ENCODE measurements around the gene PEAR1.
"Not testable (repeated sequence)": the region's sequence is repeated elsewhere in the genome, so short reads cannot be mapped to it uniquely, and the experiment has no call there.

The PEAR1 gene

GRCh38 chr1:156922986-156923669, 29.6 kb downstream of the PEAR1 start:
- H3K36me3 Mint-ChIP-seq (ENCODE audit: low read depth): peaks cover 9% of the 10 kb centered on the region
- H3K4me1 Mint-ChIP-seq: peaks cover 16% of the 10 kb centered on the region
- TF ChIP-seq, protein P1, sequence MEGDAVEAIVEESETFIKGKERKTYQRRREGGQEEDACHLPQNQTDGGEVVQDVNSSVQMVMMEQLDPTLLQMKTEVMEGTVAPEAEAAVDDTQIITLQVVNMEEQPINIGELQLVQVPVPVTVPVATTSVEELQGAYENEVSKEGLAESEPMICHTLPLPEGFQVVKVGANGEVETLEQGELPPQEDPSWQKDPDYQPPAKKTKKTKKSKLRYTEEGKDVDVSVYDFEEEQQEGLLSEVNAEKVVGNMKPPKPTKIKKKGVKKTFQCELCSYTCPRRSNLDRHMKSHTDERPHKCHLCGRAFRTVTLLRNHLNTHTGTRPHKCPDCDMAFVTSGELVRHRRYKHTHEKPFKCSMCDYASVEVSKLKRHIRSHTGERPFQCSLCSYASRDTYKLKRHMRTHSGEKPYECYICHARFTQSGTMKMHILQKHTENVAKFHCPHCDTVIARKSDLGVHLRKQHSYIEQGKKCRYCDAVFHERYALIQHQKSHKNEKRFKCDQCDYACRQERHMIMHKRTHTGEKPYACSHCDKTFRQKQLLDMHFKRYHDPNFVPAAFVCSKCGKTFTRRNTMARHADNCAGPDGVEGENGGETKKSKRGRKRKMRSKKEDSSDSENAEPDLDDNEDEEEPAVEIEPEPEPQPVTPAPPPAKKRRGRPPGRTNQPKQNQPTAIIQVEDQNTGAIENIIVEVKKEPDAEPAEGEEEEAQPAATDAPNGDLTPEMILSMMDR (IDR thresholded peaks at IDR 0.05): no peak
- peak overlapping the region; percentile 75 for H3K4me3 Mint-ChIP-seq
- no peak for DNase-seq
- no peak overlapping the region for H3K27ac Mint-ChIP-seq
- peaks cover 15% of the 10 kb centered on the region for H3K9me3 Mint-ChIP-seq
- H3K27me3 Mint-ChIP-seq (ENCODE audit: low read depth, poor library complexity): peaks cover 100% of the 10 kb centered on the region

DNA sequence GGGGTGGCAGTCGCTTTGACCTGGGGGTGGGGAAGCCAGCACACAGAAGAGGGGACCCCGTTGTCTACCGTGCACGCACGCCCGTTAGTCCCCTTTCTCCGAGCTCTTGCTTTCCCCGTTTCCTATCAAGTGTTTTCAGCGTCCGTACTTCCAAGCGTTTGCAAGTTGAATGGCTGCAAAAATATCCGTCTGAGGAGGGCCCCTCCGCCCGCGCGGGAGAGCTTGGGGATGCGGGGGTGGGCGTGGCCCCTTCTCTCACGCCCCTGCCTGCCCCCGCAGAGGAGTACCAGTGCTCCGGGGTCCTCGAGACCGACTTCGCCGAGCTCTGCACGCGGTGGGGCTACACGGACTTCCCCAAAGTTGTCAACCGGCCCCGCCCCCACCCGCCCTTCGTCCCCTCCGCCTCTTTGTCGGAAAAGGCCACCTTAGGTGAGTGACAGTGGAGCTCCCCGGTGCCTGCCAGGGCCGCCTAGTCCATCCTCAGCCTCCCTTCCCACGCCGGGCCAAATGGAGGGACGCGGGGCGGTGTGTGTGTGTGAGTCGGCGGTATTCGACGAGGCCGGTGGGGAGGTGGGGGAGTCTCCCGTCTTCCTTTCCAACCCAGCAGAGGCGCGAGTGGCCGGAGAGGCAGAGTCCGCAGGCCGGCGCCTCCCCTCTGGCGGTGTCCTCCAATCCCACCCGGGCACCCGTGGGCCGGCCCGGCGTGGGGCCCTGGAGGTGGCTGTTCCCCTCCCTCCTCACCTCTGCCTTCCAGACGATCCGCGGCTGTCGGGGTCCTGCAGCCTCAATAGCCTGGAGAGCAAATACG, 30.4 kb downstream of the PEAR1 start:
- TF ChIP-seq, protein P1 (IDR thresholded peaks at IDR 0.05): no peak
- peak; percentile 58 for DNase-seq
- peak overlapping the region; percentile 75 for H3K4me3 Mint-ChIP-seq

DNA sequence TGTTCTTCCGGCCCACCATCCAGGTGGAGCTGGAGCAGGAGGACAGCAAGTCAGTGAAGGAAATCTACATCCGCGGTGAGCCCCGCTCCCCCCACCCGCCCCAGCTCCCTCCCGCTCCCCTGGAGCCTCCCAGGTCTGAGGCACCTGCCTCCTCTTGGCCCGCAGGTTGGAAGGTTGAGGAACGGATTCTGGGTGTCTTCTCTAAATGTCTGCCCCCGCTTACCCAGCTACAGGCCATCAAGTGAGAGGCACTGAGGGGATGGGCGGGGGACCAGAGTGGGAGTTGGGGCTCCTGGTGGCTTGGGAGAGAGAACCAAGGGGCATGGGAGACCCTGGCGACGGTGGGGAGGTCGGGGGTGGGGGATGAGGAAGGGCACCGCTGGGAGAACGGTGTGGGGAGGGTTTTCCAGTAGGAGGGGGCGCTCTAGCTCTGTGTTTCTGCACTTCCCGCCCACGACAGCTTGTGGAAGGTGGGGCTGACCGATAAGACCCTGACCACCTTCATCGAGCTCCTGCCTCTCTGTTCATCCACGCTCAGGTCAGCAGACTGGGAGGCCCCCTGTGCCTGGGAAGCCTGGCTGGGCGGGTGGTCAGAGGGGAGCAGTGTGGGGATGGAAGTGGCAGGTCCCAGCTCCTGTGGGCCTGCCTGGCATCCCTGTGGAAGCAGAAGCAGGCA, 31.1 kb downstream of the PEAR1 start:
- Mint-ChIP-seq H3K9me3 (peaks cover 5% of the 10 kb centered on the region), H3K27ac (no peak overlapping the region), H3K4me1 (peaks cover 19% of the 10 kb centered on the region), H3K36me3 (ENCODE audit: low read depth) (no peaks in the 10 kb centered on the region), H3K4me3 (peak overlapping the region; percentile 41), H3K27me3 (ENCODE audit: low read depth, poor library complexity) (peaks cover 100% of the 10 kb centered on the region)
- no peak for DNase-seq
- TF ChIP-seq, protein P1 (IDR thresholded peaks at IDR 0.05): no peak

More for the DNA sequence above, 30.4 kb downstream of the PEAR1 start:
- no peak overlapping the region for H3K27ac Mint-ChIP-seq
- peaks cover 3% of the 10 kb centered on the region for H3K36me3 Mint-ChIP-seq (ENCODE audit: low read depth)
- peaks cover 100% of the 10 kb centered on the region for H3K27me3 Mint-ChIP-seq (ENCODE audit: low read depth, poor library complexity)
- H3K9me3 Mint-ChIP-seq: peaks cover 8% of the 10 kb centered on the region
- peaks cover 19% of the 10 kb centered on the region for H3K4me1 Mint-ChIP-seq

GRCh38 chr1:156925154-156926010, 31.9 kb downstream of the PEAR1 start:
- TF ChIP-seq, protein P1 (IDR thresholded peaks at IDR 0.05): no peak
- H3K4me3 Mint-ChIP-seq: no peak overlapping the region
- no peak for DNase-seq
- H3K27me3 Mint-ChIP-seq (ENCODE audit: low read depth, poor library complexity): peaks cover 100% of the 10 kb centered on the region
- peaks cover 19% of the 10 kb centered on the region for H3K4me1 Mint-ChIP-seq
- no peak overlapping the region for H3K27ac Mint-ChIP-seq
- H3K9me3 Mint-ChIP-seq: peaks cover 5% of the 10 kb centered on the region
- no peaks in the 10 kb centered on the region for H3K36me3 Mint-ChIP-seq (ENCODE audit: low read depth)

- Mint-ChIP-seq H3K4me3 (no peak overlapping the region), H3K27ac (no peak overlapping the region), H3K36me3 (ENCODE audit: low read depth) (no peaks in the 10 kb centered on the region), H3K9me3 (peaks cover 5% of the 10 kb centered on the region), H3K27me3 (ENCODE audit: low read depth, poor library complexity) (peaks cover 99% of the 10 kb centered on the region), H3K4me1 (peaks cover 19% of the 10 kb centered on the region)
- TF ChIP-seq, protein P1 (IDR thresholded peaks at IDR 0.05): no peak
- DNase-seq: no peak
Observed at GRCh38 chr1:156926175-156926574, 32.7 kb downstream of the PEAR1 start.

- H3K4me3 Mint-ChIP-seq: not testable (repeated sequence)
- H3K27me3 Mint-ChIP-seq (ENCODE audit: low read depth, poor library complexity): peaks cover 95% of the 10 kb centered on the region
Observed at GRCh38 chr1:156926695-156927094, 33.2 kb downstream of the PEAR1 start.

More at GRCh38 chr1:156926695-156927094, 33.2 kb downstream of the PEAR1 start:
- peaks cover 19% of the 10 kb centered on the region for H3K4me1 Mint-ChIP-seq
- H3K36me3 Mint-ChIP-seq (ENCODE audit: low read depth); H3K27ac Mint-ChIP-seq; DNase-seq; H3K9me3 Mint-ChIP-seq: not testable (repeated sequence)
